ENCODE data around the gene ZNF654.

DNA sequence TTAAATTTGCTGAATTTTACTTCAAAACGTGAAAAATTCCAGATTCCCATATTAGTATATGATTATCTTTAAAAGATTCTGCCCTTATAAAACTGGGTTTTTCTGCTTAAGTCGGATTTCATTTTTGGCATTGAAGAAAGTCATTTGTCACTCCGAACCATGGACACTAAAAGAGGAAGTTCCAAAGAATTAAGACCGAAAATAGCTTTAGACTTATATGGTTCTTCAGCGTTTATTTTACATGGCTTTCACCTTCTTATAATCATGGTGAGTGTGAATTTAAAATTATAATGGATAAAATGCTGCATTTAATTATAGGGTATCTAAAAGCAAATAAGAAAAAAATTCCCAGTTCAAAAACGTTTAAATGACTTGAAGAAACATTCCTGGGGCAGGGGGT lies 91.8 kb downstream of the ZNF654 start:
- TF ChIP-seq, protein P1, sequence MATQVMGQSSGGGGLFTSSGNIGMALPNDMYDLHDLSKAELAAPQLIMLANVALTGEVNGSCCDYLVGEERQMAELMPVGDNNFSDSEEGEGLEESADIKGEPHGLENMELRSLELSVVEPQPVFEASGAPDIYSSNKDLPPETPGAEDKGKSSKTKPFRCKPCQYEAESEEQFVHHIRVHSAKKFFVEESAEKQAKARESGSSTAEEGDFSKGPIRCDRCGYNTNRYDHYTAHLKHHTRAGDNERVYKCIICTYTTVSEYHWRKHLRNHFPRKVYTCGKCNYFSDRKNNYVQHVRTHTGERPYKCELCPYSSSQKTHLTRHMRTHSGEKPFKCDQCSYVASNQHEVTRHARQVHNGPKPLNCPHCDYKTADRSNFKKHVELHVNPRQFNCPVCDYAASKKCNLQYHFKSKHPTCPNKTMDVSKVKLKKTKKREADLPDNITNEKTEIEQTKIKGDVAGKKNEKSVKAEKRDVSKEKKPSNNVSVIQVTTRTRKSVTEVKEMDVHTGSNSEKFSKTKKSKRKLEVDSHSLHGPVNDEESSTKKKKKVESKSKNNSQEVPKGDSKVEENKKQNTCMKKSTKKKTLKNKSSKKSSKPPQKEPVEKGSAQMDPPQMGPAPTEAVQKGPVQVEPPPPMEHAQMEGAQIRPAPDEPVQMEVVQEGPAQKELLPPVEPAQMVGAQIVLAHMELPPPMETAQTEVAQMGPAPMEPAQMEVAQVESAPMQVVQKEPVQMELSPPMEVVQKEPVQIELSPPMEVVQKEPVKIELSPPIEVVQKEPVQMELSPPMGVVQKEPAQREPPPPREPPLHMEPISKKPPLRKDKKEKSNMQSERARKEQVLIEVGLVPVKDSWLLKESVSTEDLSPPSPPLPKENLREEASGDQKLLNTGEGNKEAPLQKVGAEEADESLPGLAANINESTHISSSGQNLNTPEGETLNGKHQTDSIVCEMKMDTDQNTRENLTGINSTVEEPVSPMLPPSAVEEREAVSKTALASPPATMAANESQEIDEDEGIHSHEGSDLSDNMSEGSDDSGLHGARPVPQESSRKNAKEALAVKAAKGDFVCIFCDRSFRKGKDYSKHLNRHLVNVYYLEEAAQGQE (IDR thresholded peaks at IDR 0.05; ENCODE audit: borderline replicate concordance), result no peak
- TF ChIP-seq, protein P2, sequence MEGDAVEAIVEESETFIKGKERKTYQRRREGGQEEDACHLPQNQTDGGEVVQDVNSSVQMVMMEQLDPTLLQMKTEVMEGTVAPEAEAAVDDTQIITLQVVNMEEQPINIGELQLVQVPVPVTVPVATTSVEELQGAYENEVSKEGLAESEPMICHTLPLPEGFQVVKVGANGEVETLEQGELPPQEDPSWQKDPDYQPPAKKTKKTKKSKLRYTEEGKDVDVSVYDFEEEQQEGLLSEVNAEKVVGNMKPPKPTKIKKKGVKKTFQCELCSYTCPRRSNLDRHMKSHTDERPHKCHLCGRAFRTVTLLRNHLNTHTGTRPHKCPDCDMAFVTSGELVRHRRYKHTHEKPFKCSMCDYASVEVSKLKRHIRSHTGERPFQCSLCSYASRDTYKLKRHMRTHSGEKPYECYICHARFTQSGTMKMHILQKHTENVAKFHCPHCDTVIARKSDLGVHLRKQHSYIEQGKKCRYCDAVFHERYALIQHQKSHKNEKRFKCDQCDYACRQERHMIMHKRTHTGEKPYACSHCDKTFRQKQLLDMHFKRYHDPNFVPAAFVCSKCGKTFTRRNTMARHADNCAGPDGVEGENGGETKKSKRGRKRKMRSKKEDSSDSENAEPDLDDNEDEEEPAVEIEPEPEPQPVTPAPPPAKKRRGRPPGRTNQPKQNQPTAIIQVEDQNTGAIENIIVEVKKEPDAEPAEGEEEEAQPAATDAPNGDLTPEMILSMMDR (IDR thresholded peaks at IDR 0.05; ENCODE audit: poor library complexity, severe bottlenecking), result no peak
- TF ChIP-seq RAD21 (conservative IDR thresholded peaks at IDR 0.05) (no peak), EZH2 (IDR thresholded peaks at IDR 0.05; ENCODE audit: borderline replicate concordance, insufficient read depth, low read length, poor library complexity, severe bottlenecking) (no peak), TAF1 (IDR thresholded peaks at IDR 0.05; ENCODE audit: low read depth) (no peak)
